HFFc6 (cell line): ENCODE measurements around the gene TYW1. TPM values are rescaled to one million over a fixed set of nuclear protein-coding genes. Genes with fewer than 3 reads are reported as not detected.
"Not testable (repeated sequence)": the region's sequence is repeated elsewhere in the genome, so short reads cannot be mapped to it uniquely, and the experiment has no call there.

Source experiments
- DNase-seq: peaks from one replicate; pipeline ENCODE4 v3.0.0-alpha.2; 2018
- H3K27ac Mint-ChIP-seq: 2 replicates; pipeline ENCODE4 v1.8.0; 2020; ENCODE audit warnings: mild to moderate bottlenecking, mixed read lengths
- H3K27me3 Mint-ChIP-seq: 2 replicates; pipeline ENCODE4 v1.8.0; 2021; ENCODE audit warnings: mild to moderate bottlenecking, moderate library complexity, mixed read lengths; ENCODE audit not compliant: insufficient read depth
- H3K36me3 Mint-ChIP-seq: 2 replicates; pipeline ENCODE4 v1.8.0; 2021; ENCODE audit warnings: low read depth, mixed read lengths
- H3K4me1 Mint-ChIP-seq: 2 replicates; pipeline ENCODE4 v1.8.0; 2020; ENCODE audit warnings: low read depth, mixed read lengths
- H3K4me3 Mint-ChIP-seq: 2 replicates; pipeline ENCODE4 v1.8.0; 2020; ENCODE audit warnings: mild to moderate bottlenecking, moderate library complexity, mixed read lengths
- H3K9me3 Mint-ChIP-seq: 2 replicates; pipeline ENCODE4 v1.8.0; 2020; ENCODE audit warnings: mild to moderate bottlenecking, mixed read lengths
- microRNA-seq: library from miRNA; unstranded; fragments of <30 nt; microRNA quantifications from one replicate; pipeline ENCODE4, GENCODE V29; 2019
- total RNA-seq, 6 experiments: library from RNA; stranded (reverse); fragmentation: NEBNext Ultra II Directional; extraction: Animal tissue kit (Norgen Biotek cat#: 25700); gene quantifications; 2 replicates in 1 of 6; 3 replicates in 5 of 6; pipeline ENCODE4 v1.2.3, GENCODE V29; 2021
- TF ChIP-seq, protein P1 (sequence below): fragments of 200-600 bp; sonication (generic); IDR thresholded peaks from 2 replicates; pipeline ENCODE4 v1.5.0; 2021; ENCODE audit warnings: antibody characterized with exemption, mild to moderate bottlenecking

TYW1 gene
- total RNA-seq, 6 experiments from 2014 or later = 12.7 to 18.1 (median 15.3) TPM

DNA sequence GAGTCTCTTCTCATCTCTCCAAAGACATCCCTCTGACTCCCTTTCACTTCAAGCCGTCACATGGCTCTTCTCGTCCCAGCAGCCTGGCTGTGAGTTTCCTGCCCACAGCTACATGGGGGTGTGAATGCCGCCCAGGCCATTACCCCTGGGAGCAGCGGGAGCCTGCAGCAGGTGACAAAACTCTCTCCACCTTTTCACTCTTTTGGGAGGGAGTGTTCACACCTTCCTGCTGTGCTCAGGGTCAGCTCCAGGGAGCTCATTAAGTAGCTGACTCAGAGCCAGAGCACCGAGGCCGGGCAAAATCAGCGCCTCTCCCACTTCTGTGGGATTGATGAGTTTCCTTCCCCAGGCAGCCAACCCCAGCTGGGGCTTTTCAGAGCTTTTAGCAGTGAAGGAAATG is 271.3 kb downstream of the TYW1 start:
- Mint-ChIP-seq H3K27me3 (no peaks in the 10 kb centered on the region; the same call in 1 of the 2 replicates), H3K9me3 (no peaks in the 10 kb centered on the region), H3K4me3 (no peak overlapping the region), H3K36me3 (peaks cover 7% of the 10 kb centered on the region), H3K27ac (no peak overlapping the region), H3K4me1 (no peaks in the 10 kb centered on the region)
- DNase-seq = no peak
- TF ChIP-seq, protein P1, sequence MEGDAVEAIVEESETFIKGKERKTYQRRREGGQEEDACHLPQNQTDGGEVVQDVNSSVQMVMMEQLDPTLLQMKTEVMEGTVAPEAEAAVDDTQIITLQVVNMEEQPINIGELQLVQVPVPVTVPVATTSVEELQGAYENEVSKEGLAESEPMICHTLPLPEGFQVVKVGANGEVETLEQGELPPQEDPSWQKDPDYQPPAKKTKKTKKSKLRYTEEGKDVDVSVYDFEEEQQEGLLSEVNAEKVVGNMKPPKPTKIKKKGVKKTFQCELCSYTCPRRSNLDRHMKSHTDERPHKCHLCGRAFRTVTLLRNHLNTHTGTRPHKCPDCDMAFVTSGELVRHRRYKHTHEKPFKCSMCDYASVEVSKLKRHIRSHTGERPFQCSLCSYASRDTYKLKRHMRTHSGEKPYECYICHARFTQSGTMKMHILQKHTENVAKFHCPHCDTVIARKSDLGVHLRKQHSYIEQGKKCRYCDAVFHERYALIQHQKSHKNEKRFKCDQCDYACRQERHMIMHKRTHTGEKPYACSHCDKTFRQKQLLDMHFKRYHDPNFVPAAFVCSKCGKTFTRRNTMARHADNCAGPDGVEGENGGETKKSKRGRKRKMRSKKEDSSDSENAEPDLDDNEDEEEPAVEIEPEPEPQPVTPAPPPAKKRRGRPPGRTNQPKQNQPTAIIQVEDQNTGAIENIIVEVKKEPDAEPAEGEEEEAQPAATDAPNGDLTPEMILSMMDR = no peak

DNA sequence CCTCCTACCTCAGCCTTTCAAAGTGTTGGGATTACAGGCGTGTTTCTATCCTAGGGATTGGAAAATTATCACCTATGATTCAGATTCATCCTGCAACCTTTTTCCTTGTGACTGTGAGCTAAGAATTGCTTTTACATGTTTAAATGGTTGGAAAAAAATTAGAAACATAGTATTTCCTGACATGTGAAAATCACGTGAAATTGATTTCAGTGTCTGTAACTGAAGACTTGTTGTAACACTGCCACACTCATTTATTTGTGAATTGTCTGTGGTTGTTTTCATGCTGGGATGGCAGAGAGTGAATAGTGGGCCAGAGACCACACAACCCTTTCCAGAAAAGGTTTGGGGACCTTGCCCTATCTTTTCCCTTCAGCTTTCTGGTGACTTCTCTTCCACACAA is 273.3 kb downstream of the TYW1 start:
- H3K4me3 Mint-ChIP-seq, H3K4me1 Mint-ChIP-seq, H3K9me3 Mint-ChIP-seq, DNase-seq, H3K27me3 Mint-ChIP-seq, H3K27ac Mint-ChIP-seq, H3K36me3 Mint-ChIP-seq: not testable (repeated sequence)

Small RNA genes within 50 kb of the gene (microRNA-seq; reads per million reads assigned to microRNA genes)
- gene MIR4650-1 = not detected

Other genes starting within 250 kb of the TYW1 start
- 100 to 1,000 TPM in 5 of 6 experiments, 10 to 100 TPM in 1; 97.1 to 128 (median 117) TPM for gene TMEM248, start 75.6 kb upstream of the TYW1 start, total RNA-seq
- gene SBDS, start 1.2 kb upstream of the TYW1 start, total RNA-seq = 100 to 1,000 TPM; 164 to 212 (median 168) TPM